Panc1 (cell line): Measurements from ENCODE around the gene GCFC2. TPM values are rescaled to one million over a fixed set of nuclear protein-coding genes. Genes with fewer than 3 reads are reported as not detected.

ENCODE experiments used
- ATAC-seq: fragments of 200-7000 bp; cut with Tn5 transposase; 2 replicates; pipeline ENCODE4 v1.9.1; 2020; ENCODE audit warnings: mild to moderate bottlenecking, moderate library complexity
- BruUV-seq: library from RNA; stranded (reverse); fragments of 400-500 nt; replicated peaks from 2 replicates; lab custom pipeline; 2021; lab: Mats Ljungman, UMichigan
- CTCF ChIA-PET: fragments of 300-600 bp; sonication (Branson Sonifier 250); formaldehyde crosslinking; loops from one replicate; lab custom pipeline; 2022; ENCODE audit warnings: antibody characterized with exemption; lab: Charles Lee
- POLR2A ChIA-PET: fragments of 300-600 bp; sonication (Branson Sonifier 250); formaldehyde crosslinking; loops from one replicate; lab custom pipeline; 2022; ENCODE audit warnings: antibody characterized with exemption; lab: Charles Lee
- DNase-seq: peaks from one replicate; pipeline ENCODE4 v3.0.0-alpha.2; 2010; ENCODE audit warnings: low read depth, low spot score
- H3K27ac ChIP-seq: 2 replicates; pipeline ENCODE4 v1.5.1; 2011; ENCODE audit warnings: mild to moderate bottlenecking, low read length, inconsistent platforms
- H3K27me3 ChIP-seq: fragments of 200-500 bp; sonication (Bioruptor generic); 2 replicates; pipeline ENCODE4 v1.6.0; 2014; ENCODE audit warnings: low read length, inconsistent platforms; ENCODE audit not compliant: control insufficient read depth, insufficient read depth
- H3K36me3 ChIP-seq: fragments of 200-500 bp; sonication (Bioruptor generic); 2 replicates; pipeline ENCODE4 v1.5.1; 2014; ENCODE audit warnings: inconsistent platforms, mild to moderate bottlenecking, low read length, moderate library complexity; ENCODE audit not compliant: control insufficient read depth, insufficient read depth
- H3K4me1 ChIP-seq: 2 replicates; pipeline ENCODE4 v1.5.1; 2011; ENCODE audit warnings: inconsistent platforms, mild to moderate bottlenecking, low read length, moderate library complexity; ENCODE audit not compliant: control insufficient read depth, insufficient read depth
- H3K4me3 ChIP-seq, 2 experiments: 2 replicates each; pipeline ENCODE4 v1.5.1; 2011 to 2012; ENCODE audit warnings: low read depth in 2 of 2, low read length in 2 of 2, mild to moderate bottlenecking in 2 of 2, inconsistent platforms in 1 of 2, moderate library complexity in 1 of 2
- H3K9me3 ChIP-seq: fragments of 200-500 bp; sonication (Bioruptor generic); 2 replicates; pipeline ENCODE4 v1.5.1; 2014; ENCODE audit warnings: low read depth, mild to moderate bottlenecking, inconsistent platforms, low read length, moderate library complexity; ENCODE audit not compliant: control insufficient read depth, insufficient read depth
- POLR2AphosphoS5 ChIP-seq: IDR thresholded peaks from 2 replicates; pipeline ENCODE4 v1.6.1; 2012; ENCODE audit warnings: mild to moderate bottlenecking, low read depth, low read length, moderate library complexity
- SIN3A ChIP-seq: IDR thresholded peaks from 2 replicates; pipeline ENCODE4 v1.6.1; 2012; ENCODE audit warnings: low read depth, mild to moderate bottlenecking, low read length, moderate library complexity, borderline replicate concordance; ENCODE audit not compliant: insufficient read depth
- TCF7L2 ChIP-seq: IDR thresholded peaks from 2 replicates; pipeline ENCODE4 v1.6.1; 2011; ENCODE audit warnings: mild to moderate bottlenecking, low read depth, low read length, inconsistent platforms
- in situ Hi-C: cut with HindIII; loops from 2 replicates; pipeline ENCODE4 v1.10.0; 2016; ENCODE audit warnings: low sequenced_read_pairs, low pct_unique_long_range_greater_than_20kb
- intact Hi-C: fragments of 100-400 bp; cut with micrococcal nuclease; formaldehyde crosslinking; loops from one replicate; pipeline ENCODE4 v1.10.0; 2022; ENCODE audit not compliant: unreplicated experiment
- total RNA-seq: library from RNA; stranded (reverse); gene quantifications from one replicate; pipeline ENCODE4 v1.2.1, GENCODE V29; 2021; ENCODE audit not compliant: unreplicated experiment
- TF ChIP-seq, protein P1 (sequence below): fragments of 450-650 bp; IDR thresholded peaks from 2 replicates; pipeline ENCODE4 v1.5.1; 2017; ENCODE audit warnings: mild to moderate bottlenecking
- TF ChIP-seq, protein P2 (sequence below), 2 experiments: IDR thresholded peaks; 2 replicates each; pipeline ENCODE4 v1.6.1; 2011 to 2012; ENCODE audit warnings: low read depth in 2 of 2, control low read depth in 1 of 2, low read length in 1 of 2, mild to moderate bottlenecking in 1 of 2, moderate library complexity in 1 of 2; ENCODE audit not compliant: insufficient read depth in 1 of 2

Gene GCFC2
- total RNA-seq, 1 experiment from 2014 or later, result 26.3 TPM

DNA sequence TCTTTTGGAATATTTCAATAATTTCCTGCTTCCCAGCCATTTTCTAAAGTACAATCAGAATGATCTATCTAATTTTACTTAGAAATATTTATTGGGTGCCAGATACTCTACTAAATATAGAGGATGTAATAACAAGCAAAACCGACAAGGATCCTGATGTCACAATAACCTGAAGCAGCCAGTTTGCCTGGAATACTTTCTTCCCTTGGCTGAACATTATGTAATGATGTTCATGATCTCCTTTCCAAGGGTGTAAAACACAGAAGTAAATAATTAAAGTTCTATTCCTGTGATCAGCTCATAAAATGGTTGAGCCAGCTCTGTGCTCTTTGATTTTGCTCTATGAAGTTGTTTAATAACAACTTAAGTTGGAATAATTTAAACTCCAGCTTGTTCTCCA lies 66.7 kb downstream of the GCFC2 start:
- DNase-seq (no peak), ATAC-seq (no peak)
- Histone ChIP-seq H3K4me3 (no peak overlapping the region), H3K27ac (no peak overlapping the region), H3K9me3 (no peaks in the 10 kb centered on the region), H3K4me1 (peaks cover 9% of the 10 kb centered on the region), H3K36me3 (peaks cover 5% of the 10 kb centered on the region; the same call in 1 of the 2 replicates), H3K27me3 (peaks cover 3% of the 10 kb centered on the region; the same call in 1 of the 2 replicates)
- intact Hi-C loops (no loop called here), in situ Hi-C loops (no loop called here)
- no TSS peak for BruUV-seq
- CTCF ChIA-PET, result no interaction called here
- TF ChIP-seq, protein P1, sequence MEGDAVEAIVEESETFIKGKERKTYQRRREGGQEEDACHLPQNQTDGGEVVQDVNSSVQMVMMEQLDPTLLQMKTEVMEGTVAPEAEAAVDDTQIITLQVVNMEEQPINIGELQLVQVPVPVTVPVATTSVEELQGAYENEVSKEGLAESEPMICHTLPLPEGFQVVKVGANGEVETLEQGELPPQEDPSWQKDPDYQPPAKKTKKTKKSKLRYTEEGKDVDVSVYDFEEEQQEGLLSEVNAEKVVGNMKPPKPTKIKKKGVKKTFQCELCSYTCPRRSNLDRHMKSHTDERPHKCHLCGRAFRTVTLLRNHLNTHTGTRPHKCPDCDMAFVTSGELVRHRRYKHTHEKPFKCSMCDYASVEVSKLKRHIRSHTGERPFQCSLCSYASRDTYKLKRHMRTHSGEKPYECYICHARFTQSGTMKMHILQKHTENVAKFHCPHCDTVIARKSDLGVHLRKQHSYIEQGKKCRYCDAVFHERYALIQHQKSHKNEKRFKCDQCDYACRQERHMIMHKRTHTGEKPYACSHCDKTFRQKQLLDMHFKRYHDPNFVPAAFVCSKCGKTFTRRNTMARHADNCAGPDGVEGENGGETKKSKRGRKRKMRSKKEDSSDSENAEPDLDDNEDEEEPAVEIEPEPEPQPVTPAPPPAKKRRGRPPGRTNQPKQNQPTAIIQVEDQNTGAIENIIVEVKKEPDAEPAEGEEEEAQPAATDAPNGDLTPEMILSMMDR, result no peak
- TF ChIP-seq, protein P2, sequence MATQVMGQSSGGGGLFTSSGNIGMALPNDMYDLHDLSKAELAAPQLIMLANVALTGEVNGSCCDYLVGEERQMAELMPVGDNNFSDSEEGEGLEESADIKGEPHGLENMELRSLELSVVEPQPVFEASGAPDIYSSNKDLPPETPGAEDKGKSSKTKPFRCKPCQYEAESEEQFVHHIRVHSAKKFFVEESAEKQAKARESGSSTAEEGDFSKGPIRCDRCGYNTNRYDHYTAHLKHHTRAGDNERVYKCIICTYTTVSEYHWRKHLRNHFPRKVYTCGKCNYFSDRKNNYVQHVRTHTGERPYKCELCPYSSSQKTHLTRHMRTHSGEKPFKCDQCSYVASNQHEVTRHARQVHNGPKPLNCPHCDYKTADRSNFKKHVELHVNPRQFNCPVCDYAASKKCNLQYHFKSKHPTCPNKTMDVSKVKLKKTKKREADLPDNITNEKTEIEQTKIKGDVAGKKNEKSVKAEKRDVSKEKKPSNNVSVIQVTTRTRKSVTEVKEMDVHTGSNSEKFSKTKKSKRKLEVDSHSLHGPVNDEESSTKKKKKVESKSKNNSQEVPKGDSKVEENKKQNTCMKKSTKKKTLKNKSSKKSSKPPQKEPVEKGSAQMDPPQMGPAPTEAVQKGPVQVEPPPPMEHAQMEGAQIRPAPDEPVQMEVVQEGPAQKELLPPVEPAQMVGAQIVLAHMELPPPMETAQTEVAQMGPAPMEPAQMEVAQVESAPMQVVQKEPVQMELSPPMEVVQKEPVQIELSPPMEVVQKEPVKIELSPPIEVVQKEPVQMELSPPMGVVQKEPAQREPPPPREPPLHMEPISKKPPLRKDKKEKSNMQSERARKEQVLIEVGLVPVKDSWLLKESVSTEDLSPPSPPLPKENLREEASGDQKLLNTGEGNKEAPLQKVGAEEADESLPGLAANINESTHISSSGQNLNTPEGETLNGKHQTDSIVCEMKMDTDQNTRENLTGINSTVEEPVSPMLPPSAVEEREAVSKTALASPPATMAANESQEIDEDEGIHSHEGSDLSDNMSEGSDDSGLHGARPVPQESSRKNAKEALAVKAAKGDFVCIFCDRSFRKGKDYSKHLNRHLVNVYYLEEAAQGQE (IDR thresholded peaks at IDR 0.05; ENCODE audit: insufficient read depth in 1 of 2, low read depth in 2 of 2, low read length in 1 of 2), result no peak
- no peak for TF ChIP-seq POLR2AphosphoS5
- POLR2A ChIA-PET, result no interaction called here

DNA sequence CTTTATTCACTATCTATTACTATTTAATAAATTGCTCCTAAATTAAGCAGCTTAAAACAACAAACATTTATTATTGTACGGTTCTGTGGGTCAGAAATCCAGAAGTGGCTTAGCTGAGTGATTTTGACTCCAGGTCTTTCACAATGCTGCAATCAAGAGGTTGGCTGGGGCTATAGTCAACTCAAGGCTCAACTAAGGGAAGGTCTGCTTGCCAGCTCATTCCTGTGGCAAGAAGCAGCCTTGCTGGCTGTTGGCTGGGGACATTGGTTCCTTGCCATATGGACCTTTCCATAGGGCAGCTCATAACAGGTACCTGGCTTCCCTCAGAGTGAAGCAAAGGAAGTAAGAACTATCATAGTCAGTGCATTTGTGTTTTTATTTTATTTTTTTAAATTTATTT lies 69.1 kb downstream of the GCFC2 start:
- ChIA-PET POLR2A (no interaction called here), CTCF (interaction anchor here (1.5 kb wide), 1 partner anchor 35 kb away, joined by 4 read pairs; no protein-coding TSS in a partner anchor)
- no peak for ATAC-seq
- no peaks in the 10 kb centered on the region for H3K36me3 ChIP-seq
- H3K27ac ChIP-seq, result no peak overlapping the region
- TF ChIP-seq POLR2AphosphoS5, result no peak
- TF ChIP-seq, protein P2 (IDR thresholded peaks at IDR 0.05; ENCODE audit: insufficient read depth in 1 of 2, low read depth in 2 of 2, low read length in 1 of 2), result no peak
- no peak for TF ChIP-seq SIN3A
- TF ChIP-seq, protein P1, result no peak
- no peak for TF ChIP-seq TCF7L2
- BruUV-seq, result no TSS peak
- DNase-seq, result no peak
- peaks cover 5% of the 10 kb centered on the region; the same call in 1 of the 2 replicates for H3K27me3 ChIP-seq
- no peak overlapping the region for H3K4me3 ChIP-seq
- intact Hi-C loops, result no loop called here
- in situ Hi-C loops, result no loop called here
- H3K9me3 ChIP-seq, result no peaks in the 10 kb centered on the region
- H3K4me1 ChIP-seq, result peaks cover 3% of the 10 kb centered on the region; the same call in 1 of the 2 replicates
